BE2C (cell line): Measurements from ENCODE around the gene ADAMTS17.

Experiments used
- DNase-seq: peaks from one replicate; pipeline ENCODE4 v3.0.0-alpha.2; 2020
- H3K27me3 ChIP-seq: fragments of 250-450 bp; sonication (Bioruptor Pico); 2 replicates; pipeline ENCODE4 v1.5.1; 2020; ENCODE audit warnings: mild to moderate bottlenecking
- H3K36me3 ChIP-seq: fragments of 250-450 bp; sonication (Bioruptor Pico); 2 replicates; pipeline ENCODE4 v1.5.1; 2020; ENCODE audit warnings: mild to moderate bottlenecking
- H3K4me1 ChIP-seq: fragments of 250-450 bp; sonication (Bioruptor Pico); 2 replicates; pipeline ENCODE4 v1.5.1; 2020
- H3K4me3 ChIP-seq: 2 replicates; pipeline ENCODE4 v1.5.1; 2011; ENCODE audit warnings: low read depth, low read length
- H3K9me3 ChIP-seq: fragments of 250-450 bp; sonication (Bioruptor Pico); 2 replicates; pipeline ENCODE4 v1.5.1; 2020
- TF ChIP-seq, protein P1 (sequence below): IDR thresholded peaks from 2 replicates; pipeline ENCODE4 v1.5.1; 2012; ENCODE audit warnings: mild to moderate bottlenecking, low read depth, low read length

Gene ADAMTS17

DNA sequence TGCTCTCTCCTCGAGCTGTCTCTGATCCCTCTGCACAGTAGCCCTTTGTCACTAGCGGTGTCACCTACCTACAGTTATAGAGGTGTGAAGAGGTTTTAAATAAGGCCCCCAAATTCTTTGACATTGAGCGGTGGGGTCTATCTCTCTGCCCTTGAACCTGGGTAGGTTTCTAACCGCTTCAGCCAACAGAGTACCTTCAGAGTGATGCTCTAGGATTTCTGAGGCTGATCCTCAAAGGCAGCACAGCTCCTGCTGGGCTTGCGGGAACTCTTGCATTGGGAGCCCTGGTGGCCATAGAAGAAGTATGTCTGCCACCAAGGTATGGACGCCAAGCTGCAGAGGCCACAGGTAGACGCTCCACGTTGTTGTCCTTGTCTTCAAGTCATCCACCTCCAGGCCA is 35.7 kb downstream of the ADAMTS17 start:
- no peaks in the 10 kb centered on the region for H3K27me3 ChIP-seq
- H3K36me3 ChIP-seq, result no peaks in the 10 kb centered on the region
- no peaks in the 10 kb centered on the region for H3K9me3 ChIP-seq
- no peak for DNase-seq
- H3K4me3 ChIP-seq, result no peak overlapping the region
- no peaks in the 10 kb centered on the region for H3K4me1 ChIP-seq
- TF ChIP-seq, protein P1, sequence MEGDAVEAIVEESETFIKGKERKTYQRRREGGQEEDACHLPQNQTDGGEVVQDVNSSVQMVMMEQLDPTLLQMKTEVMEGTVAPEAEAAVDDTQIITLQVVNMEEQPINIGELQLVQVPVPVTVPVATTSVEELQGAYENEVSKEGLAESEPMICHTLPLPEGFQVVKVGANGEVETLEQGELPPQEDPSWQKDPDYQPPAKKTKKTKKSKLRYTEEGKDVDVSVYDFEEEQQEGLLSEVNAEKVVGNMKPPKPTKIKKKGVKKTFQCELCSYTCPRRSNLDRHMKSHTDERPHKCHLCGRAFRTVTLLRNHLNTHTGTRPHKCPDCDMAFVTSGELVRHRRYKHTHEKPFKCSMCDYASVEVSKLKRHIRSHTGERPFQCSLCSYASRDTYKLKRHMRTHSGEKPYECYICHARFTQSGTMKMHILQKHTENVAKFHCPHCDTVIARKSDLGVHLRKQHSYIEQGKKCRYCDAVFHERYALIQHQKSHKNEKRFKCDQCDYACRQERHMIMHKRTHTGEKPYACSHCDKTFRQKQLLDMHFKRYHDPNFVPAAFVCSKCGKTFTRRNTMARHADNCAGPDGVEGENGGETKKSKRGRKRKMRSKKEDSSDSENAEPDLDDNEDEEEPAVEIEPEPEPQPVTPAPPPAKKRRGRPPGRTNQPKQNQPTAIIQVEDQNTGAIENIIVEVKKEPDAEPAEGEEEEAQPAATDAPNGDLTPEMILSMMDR, result no peak

DNA sequence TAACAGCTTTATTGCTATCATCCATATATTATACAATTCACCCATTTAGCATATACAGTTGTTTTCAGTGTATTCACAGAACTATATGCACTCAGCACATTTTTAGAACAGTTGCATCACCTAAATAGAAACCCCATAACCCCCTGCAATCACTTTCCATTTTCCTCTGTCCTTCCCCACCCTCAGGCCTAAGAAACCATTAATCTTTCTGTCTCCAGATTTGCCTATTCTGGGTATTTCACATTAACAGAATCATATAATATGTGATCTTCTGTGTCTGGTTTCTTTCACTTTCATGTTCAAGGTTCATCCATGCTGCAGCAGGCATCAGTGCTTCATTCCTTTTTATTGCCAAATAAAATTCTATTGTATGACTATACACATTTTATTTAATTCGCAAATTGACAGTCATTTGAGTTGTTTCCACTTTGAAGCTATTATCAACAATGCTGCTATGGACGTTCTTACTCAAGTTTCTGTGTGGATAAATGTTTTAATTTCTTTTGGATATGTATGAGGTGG is 39.8 kb downstream of the ADAMTS17 start:
- DNase-seq, result no peak
- Histone ChIP-seq H3K9me3 (no peaks in the 10 kb centered on the region; the same call in 1 of the 2 replicates), H3K36me3 (no peaks in the 10 kb centered on the region), H3K27me3 (no peaks in the 10 kb centered on the region), H3K4me3 (no peak overlapping the region), H3K4me1 (no peaks in the 10 kb centered on the region)
- TF ChIP-seq, protein P1, result no peak

DNA sequence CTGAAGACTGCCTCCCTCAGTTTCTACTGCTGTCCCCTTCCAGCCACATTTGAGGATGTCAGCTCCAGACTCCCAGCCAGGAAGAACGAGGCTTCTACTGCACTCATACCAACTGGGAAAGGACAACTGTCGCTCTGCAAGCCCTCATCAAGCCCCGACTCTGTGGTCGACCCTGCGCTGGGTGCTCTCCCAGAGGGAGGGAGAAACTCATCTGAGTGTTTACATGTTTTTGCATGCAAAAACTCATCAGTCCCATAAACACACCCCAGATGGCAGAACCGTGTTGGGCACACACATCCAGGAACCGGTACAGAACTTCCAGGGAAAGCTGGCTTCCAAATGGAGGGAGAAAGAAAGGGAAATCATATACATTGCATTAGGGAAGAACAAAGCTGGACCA is 43.5 kb downstream of the ADAMTS17 start:
- no peaks in the 10 kb centered on the region for H3K27me3 ChIP-seq
- TF ChIP-seq, protein P1, result no peak
- H3K4me3 ChIP-seq, result no peak overlapping the region
- DNase-seq, result no peak
- H3K9me3 ChIP-seq, result no peaks in the 10 kb centered on the region; the same call in 1 of the 2 replicates
- H3K4me1 ChIP-seq, result no peaks in the 10 kb centered on the region
- no peaks in the 10 kb centered on the region for H3K36me3 ChIP-seq

DNA sequence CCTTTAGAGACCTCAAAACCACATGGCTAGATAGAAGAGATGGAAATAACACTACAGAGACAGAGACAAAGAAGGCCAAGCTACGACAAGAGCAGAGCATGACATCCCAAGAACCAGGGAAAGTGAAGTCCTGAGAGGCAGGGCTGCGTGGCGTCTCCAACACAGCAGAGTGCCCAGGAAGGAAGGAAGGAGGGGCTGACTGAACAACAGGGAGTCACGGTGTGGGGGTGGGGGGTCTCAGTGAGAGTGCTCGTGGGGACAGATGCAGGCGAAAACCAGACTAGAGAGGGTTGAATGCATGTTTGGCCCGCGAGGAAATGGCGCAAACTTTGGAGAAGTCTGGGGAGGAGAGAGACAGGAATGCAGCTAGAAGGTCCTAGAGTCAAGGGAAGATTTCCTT is 44.0 kb downstream of the ADAMTS17 start:
- Histone ChIP-seq H3K36me3 (no peaks in the 10 kb centered on the region), H3K9me3 (no peaks in the 10 kb centered on the region; the same call in 1 of the 2 replicates), H3K4me1 (no peaks in the 10 kb centered on the region), H3K27me3 (no peaks in the 10 kb centered on the region), H3K4me3 (no peak overlapping the region)
- TF ChIP-seq, protein P1, result no peak
- no peak for DNase-seq

DNA sequence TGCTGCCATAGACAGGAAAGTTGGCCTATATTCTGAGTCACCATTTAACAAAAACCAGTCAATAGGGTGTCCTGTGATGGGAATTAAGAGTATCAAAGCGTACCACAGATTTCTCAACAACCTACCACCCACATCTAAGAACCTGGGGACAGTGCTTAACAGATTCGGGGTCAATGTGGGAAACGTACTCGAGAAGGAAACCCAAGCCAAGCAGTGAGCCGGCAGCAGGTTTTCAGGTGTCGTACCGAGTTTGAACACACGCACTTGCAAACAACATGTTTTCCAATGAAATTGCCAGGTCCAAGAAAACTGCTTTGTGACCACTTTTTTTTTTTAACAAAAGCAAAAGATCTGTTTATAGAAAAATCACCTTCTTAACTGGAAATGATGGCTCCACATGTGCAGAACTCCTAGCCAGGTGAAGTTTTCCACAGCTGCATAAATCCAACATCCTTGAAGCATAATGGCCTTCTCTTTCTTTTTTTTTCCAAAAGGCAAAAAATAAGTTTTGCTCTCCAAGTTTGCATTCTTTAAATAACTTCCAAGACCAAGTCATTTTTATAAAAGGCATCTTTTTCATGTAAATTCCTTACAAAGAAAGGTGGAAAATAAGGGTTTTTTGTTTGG is 45.7 kb downstream of the ADAMTS17 start:
- Histone ChIP-seq H3K36me3 (no peaks in the 10 kb centered on the region), H3K27me3 (no peaks in the 10 kb centered on the region), H3K4me1 (no peaks in the 10 kb centered on the region), H3K9me3 (no peaks in the 10 kb centered on the region; the same call in 1 of the 2 replicates), H3K4me3 (no peak overlapping the region)
- no peak for DNase-seq
- TF ChIP-seq, protein P1, result no peak

DNA sequence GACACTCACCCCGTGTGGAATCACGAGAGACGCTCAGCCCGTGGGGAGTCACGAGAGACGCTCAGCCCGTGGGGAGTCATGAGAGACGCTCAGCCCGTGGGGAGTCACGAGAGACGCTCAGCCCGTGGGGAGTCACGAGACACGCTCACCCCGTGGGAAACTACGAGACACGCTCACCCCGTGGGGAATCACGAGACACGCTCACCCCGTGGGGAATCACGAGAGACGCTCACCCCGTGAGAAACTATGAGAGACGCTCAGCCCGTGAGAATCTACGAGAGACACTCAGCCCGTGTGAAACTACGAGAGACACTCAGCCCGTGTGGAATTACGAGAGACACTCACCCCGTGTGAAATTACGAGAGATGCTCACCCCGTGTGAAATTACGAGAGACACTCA is 49.8 kb downstream of the ADAMTS17 start:
- no peak overlapping the region for H3K4me3 ChIP-seq
- no peaks in the 10 kb centered on the region for H3K4me1 ChIP-seq
- no peak for DNase-seq
- H3K9me3 ChIP-seq, result no peaks in the 10 kb centered on the region; the same call in 1 of the 2 replicates
- H3K27me3 ChIP-seq, result no peaks in the 10 kb centered on the region
- H3K36me3 ChIP-seq, result no peaks in the 10 kb centered on the region
- TF ChIP-seq, protein P1, result no peak
